ENCODE data around the gene FLCN. TPM values are rescaled to one million over a fixed set of nuclear protein-coding genes. Genes with fewer than 3 reads are reported as not detected.

FLCN gene
- total RNA-seq, 1 experiment from 2014 or later = 22.7 TPM

DNA sequence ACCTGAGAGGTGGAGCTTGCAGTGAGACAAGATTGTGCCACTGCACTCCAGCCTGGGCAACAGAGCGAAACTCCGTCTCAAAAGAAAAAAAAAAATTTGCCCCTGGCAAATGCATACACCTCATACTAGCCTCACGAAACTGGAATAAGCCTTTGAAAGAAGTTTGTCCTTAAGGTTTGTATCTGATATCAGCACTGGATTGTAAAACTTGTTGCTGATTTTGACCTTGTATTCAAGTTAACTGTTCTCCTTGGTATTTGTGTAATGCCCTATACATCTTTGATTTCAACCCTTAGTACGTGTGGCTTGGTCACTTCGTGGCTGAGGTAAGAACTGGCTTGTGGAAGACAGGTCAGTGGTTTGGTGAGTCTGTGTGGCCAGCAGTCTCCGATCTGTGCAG is 6.2 kb upstream of the FLCN start:
- no peak for DNase-seq
- Histone ChIP-seq H3K9me3 (no peaks in the 10 kb centered on the region), H3K27me3 (no peaks in the 10 kb centered on the region), H3K4me3 (no peak overlapping the region), H3K36me3 (no peaks in the 10 kb centered on the region)

DNA sequence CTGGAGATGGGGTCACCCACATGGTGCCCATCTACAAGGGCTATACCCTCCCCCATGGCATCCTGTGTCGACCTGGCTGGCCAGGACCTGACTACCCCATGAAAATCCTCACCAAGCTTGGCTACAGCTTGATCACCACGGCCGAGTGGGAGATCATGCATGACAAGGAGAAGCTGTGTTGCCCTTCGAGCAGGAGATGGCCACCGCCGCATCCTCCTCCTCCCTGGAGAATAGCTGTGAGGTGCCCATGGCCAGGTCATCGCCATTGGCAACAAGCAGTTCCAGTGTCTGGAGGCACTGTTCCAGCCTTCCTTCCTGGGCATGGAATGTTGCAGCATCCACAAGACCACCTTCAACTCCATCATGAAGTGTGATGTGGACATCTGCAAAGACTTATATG is 5.3 kb upstream of the FLCN start:
- H3K4me3 ChIP-seq = no peak overlapping the region
- H3K36me3 ChIP-seq = no peaks in the 10 kb centered on the region
- H3K27me3 ChIP-seq = no peaks in the 10 kb centered on the region
- no peak for DNase-seq
- no peaks in the 10 kb centered on the region for H3K9me3 ChIP-seq

DNA sequence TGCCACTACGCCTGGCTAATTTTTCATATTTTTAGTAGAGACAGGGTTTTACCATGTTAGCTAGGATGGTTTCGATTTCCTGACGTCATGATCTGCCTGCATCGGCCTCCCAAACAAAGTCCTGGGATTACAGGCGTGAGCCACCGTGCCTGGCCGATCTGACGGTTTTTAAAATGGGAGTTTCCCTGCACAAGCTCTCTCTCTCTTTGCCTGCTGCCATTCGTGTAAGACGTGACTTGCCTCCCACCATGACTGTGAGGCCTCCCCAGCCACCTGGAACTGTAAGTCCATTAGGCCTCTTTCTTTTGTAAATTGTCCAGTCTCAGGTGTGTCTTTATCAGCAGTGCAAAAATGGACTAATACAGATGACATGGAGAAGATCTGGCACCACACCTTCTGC is 4.7 kb upstream of the FLCN start:
- Histone ChIP-seq H3K4me3 (no peak overlapping the region), H3K36me3 (no peaks in the 10 kb centered on the region), H3K27me3 (no peaks in the 10 kb centered on the region), H3K9me3 (no peaks in the 10 kb centered on the region)
- no peak for DNase-seq

DNA sequence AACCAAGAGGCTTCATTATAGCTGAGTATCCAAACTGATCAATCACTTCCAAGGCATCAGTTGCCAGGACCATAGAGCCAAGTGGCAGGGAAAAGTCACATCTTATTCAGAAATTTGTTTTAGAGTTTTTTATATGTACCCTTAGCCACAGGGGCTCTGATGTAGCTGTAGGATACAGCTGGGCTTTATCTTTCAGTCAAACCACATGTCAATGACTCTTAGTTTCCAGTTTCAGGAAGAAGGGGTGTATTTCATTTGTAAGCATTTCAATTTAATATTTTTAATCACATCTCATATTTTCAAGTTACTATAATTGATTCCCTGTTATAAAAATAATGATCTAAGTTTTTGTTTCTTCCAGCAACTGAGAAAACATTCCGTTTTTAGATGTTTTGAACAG is 2.9 kb upstream of the FLCN start:
- Histone ChIP-seq H3K27me3 (no peaks in the 10 kb centered on the region), H3K4me3 (no peak overlapping the region), H3K36me3 (no peaks in the 10 kb centered on the region), H3K9me3 (no peaks in the 10 kb centered on the region)
- DNase-seq = no peak

DNA sequence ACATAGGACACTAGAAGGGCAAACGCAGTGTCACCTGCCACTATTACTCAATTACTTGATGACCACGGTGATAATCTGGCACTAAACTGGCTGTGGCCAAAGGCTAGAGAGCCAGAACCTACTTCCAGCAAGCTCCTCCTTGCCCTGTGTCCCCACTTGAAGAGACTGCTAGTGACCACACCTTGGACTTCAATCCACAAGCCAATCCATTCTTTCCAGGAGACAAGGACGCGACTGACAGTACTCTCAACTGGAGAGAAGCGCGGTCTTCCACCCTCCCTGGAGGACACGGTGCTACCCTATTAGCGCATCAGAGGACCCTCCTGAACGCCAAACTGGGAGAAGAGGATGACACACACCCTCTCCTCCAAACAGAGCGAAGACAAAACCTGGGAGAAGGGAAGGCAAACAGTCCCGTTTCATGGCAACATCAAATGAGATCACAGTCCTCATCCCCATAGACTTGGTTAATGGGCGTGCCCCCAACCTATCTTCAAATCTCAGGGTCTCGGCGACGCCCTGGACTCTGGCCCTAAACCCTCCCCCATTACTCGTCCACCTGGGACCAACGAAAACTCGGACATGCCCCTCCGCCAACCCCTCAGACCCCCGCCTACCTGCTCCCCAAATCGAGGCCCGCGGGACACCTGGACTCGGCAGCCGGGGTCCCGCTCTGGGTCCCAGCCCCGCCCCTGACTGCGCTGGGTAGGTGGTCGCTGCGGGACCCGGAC is 508 bp downstream of the FLCN start:
- Histone ChIP-seq H3K36me3 (no peaks in the 10 kb centered on the region; the same call in none of the 2 replicates), H3K4me3 (peak overlapping the region; percentile 97), H3K9me3 (no peaks in the 10 kb centered on the region), H3K27me3 (no peaks in the 10 kb centered on the region)
- peak; percentile 4 for DNase-seq

DNA sequence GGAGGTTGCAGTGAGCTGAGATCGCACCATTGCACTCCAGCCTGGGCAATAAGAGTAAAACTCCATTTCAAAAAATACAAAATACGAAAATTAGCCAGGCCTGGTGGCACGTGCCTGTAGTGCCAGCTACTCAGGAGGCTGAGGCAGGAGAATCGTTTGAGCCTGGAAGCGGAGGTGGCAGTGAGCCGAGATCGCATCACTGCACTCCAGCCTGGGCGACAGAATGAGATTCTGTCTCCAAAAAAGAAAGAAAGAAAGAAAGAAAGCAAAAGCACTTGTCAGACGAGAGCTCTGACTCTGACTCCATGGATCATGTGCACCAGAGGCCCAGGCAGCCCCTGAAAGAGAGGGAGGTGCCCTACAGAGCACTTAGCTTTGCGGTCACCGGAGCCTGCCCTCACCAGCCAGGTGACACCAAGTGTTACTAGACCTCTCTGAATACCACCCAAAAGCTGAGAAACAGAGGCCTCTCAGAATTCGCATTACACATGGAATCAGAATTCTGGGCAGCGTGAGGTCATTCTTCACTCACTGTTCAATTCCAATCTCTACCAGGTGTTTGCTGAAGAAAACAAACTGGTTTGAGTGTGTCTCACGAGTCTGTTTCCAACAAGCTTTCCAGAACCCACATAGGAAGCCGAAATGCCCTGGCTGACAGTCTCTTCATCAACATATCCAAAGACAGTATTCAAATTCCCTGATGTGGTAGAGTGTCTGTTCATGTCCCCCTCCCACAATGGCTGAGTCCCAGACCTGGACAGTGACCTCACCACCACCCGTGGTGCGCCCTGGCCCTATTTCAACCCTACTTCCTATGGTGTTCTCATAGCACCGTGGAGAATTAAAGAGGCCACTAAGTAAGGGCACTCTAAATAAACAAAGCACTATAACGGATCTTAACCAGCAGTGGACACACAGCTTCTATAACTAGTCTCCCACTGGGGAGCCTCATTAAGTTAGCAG is 1.5 kb downstream of the FLCN start:
- Histone ChIP-seq H3K9me3 (no peaks in the 10 kb centered on the region), H3K27me3 (no peaks in the 10 kb centered on the region), H3K4me3 (peak overlapping the region; percentile 97), H3K36me3 (peaks cover 4% of the 10 kb centered on the region)
- peak; percentile 74 for DNase-seq

DNA sequence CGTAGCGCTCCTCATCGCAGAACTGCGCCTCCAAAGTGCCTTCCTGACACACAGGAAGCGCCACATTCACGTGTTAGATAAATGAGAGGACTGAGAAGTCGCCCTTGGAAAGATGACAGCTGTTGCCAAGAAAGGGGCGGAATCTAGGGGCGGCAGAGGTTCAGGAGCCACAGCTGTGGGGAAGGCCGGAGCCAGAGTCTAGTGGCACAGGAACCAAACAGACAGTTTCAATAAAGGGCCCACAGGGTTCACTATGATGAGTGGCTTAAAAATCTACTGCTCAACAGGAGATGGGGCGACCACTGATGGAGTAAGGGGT is 4.7 kb downstream of the FLCN start:
- H3K4me3 ChIP-seq = no peak overlapping the region
- no peaks in the 10 kb centered on the region for H3K9me3 ChIP-seq
- H3K36me3 ChIP-seq = peaks cover 4% of the 10 kb centered on the region
- DNase-seq = no peak
- no peaks in the 10 kb centered on the region for H3K27me3 ChIP-seq

DNA sequence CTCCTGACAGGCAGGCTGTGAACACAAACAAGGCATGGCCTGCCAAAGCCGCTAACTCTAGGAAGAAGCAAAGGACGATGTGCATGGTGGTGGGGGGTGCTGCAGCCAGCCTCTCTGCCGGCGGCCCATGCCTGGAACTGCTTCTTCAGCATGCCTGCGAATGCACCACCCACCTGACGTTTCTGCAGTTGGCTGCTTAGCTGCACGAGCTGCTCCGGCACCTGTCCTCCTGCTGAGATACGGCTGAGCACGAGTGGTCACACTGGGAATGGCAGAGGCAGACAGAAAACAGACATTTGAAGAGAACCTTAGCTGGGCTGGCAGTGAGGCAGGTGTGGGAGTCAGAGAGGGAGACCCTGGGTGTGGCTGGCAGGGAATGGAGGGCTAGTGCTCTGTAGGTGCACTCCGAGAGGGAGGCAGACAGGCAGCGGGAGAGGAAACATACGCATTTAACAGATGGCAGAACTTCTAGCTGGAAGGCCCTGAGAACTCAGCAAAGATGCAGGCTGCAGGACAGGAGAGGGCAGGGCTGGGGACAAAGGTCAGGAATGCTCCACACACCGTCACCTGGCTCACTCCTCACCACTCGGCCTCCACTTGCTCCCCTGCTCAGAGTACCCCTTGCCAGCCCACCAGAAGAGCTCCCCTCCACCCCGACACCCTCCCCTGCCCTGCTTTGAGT is 5.2 kb downstream of the FLCN start:
- peaks cover 4% of the 10 kb centered on the region for H3K36me3 ChIP-seq
- no peaks in the 10 kb centered on the region for H3K27me3 ChIP-seq
- no peak for DNase-seq

DNA sequence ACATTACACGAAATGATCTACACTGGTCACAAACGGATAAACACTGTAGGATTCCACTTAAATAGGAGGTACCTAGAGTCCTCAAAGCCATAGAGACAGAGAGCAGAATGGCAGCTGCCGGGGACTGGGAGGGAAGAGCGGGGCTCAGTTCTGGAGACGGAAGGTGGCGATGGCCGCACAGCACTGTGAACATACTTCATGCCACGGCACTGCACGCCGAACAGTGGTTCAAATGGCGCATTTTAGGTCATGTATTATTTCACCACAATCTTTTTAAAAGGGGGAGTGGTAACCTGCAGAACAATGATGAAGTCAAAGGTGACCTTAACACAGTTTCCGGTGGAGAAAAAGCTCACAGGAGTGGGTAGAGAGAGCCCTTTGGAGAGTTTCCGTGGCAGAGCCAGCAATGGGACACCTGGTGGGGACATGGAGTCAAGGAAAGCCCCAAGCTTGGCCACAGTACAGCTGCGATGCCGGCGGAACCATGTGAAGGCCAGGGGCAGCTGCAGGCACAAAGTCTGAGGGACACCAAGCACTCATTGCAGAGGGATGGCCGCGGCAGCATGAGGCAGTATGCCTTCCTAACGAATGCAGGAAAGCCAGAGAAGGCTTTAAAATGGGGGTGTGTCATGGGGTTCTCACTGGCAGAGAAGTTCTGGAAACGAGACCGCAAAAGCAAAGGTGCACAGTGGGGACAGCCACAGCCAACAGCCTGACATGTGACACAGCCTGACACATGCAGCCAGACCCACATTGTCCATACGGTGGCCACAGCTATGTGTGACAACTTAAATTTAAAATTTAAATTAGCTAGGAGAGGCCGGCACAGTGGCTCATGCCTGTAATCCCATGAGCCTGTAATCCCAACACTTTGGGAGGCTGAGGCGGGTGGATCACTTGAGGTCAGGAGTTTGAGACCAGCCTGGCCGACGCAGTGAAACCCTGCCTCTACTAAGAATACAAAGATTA is 7.3 kb downstream of the FLCN start:
- no peak for DNase-seq
- H3K9me3 ChIP-seq = no peaks in the 10 kb centered on the region
- no peak overlapping the region for H3K4me3 ChIP-seq
- H3K27me3 ChIP-seq = no peaks in the 10 kb centered on the region
- peaks cover 4% of the 10 kb centered on the region for H3K36me3 ChIP-seq

More for the DNA sequence above, 5.2 kb downstream of the FLCN start:
- no peaks in the 10 kb centered on the region for H3K9me3 ChIP-seq
- no peak overlapping the region for H3K4me3 ChIP-seq

DNA sequence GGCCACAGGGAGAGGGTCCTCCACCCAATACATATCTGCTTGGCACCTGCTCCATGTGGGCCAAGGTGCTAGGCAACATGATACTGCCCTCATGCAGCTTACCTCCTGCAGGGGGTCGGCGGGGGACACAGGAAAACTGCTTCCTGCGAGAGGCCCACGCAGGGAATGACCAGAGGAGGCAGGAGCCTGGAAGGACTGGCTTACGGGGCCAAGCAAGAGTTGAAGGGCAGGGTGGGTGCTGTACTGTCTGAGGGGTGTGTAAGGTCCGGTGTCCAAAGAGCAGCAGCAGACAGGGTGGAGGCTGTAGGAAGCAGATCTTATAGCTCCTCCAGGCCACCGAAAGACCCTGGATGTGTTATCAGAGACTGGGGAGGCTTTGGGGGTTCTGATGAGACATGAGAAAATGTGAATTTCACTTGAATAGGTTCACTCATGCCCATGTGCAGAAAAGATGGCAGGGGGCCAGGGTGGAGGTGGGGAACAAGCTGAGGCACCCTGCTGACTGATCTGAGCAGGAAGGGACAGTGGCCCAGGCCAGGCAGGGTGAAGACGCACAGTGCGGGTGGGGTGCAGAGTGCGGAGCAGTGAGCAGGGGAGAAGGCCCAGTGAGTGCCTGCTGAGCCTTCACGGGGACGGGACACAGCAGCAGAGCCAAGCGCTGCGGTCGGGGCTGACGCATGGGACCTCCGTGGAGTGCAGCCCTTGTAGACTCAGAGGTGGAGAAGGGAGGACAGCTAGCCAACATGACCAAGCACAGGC is 8.3 kb downstream of the FLCN start:
- DNase-seq = no peak
- no peaks in the 10 kb centered on the region for H3K27me3 ChIP-seq
- H3K9me3 ChIP-seq = no peaks in the 10 kb centered on the region
- peaks cover 4% of the 10 kb centered on the region for H3K36me3 ChIP-seq
- H3K4me3 ChIP-seq = no peak overlapping the region

DNA sequence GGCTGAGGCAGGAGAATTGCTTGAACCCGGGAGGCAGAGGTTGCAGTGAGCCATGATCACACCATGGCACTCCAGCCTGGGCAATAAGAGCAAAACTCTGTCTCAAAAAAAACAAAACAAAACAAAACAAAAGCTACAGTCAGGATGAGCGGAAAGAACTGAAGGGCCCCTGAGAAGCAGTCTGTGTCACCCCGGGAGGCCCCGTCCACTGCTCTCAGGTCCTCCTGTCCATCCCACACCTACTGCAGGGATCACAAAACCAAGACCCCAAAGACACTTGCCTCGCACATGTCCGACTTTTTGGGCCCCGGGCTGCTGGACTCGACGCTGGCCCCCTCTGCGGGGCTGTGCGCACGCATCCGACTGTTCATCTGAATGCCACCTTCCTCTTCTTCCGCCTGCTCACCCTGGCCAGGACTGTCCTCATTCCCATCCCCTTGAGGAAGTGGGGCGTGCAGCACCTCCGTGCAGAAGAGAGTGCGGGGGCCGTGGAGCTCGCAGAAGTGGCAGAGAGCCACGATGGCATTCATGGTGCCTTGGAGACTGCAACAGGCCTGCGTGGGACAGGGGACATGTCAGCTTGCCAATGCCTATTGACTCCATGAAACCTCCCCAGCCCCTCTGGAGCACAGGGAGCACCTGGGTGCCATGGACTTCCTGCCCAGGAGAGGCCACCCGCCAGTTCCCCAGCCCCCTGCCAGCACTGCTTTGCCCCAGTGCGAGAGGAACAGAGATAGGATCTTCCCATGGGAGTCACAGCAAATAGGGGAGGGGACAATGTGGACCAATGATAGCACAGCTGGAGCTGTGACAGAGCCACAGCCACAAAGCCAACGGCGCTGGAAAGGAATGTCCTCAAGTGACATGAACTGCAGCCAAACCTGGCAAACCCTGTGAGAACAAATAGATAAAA is 9.1 kb downstream of the FLCN start:
- peaks cover 4% of the 10 kb centered on the region for H3K36me3 ChIP-seq
- no peak for DNase-seq
- no peak overlapping the region for H3K4me3 ChIP-seq
- H3K9me3 ChIP-seq = no peaks in the 10 kb centered on the region
- H3K27me3 ChIP-seq = no peaks in the 10 kb centered on the region

DNA sequence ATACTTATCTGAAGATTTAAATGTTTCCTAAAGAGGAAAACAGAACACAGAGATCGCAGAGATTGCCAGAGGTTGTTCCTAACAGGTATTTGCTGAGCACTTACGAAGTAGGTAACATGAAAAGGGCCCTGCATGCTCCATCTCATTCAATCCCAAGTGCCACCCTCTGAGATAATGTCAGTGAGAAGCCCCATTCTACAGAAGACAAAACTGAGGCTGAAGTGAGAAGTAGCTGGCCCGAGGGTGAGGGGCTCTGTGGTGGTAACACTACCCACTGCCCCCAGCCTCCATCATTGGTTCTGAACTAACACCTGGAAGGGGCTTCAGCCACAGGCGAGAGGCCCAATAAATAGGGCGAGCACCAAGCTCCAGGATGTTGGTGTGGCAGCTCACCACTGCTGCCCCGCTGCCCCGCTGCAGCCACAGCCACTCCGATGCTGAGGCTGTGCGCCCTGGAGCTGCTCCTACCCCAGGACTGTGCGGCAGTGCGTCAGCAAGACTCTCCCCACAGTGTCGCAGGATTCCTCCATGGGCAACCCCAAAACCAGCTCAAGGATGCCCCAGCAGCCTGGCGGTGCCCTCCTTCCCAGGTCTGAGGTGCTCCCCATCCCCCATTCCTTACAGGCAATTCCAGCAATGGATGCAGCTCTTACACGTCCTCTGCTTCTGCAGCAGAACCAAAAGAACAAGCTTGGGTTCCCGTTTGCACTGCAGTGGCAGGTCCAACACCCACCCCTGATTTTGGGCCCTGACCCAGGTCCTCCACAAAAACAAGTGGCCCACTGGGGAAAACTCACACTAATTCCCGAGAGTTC is 10.3 kb downstream of the FLCN start:
- Histone ChIP-seq H3K9me3 (no peaks in the 10 kb centered on the region), H3K36me3 (peaks cover 4% of the 10 kb centered on the region), H3K27me3 (no peaks in the 10 kb centered on the region), H3K4me3 (no peak overlapping the region)
- no peak for DNase-seq

DNA sequence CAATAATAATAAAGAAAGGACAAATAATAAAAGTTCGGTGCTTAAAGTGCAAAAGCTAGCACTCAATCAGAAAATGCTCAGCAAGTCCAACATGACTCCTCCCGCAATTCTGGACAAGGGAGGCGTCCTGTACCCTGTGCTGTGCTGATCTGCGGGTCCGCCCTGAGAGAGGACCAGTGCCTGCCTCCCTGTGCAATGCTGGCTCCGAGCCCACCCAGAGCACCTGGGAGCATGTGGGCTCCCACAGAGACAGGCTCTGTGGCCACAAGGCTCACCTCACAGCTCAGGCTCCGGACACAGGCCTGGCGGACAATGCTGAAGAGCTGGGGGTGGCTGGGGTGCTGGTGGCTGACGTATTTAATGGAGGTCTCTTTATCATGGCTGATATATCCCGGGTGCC is 11.1 kb downstream of the FLCN start:
- no peaks in the 10 kb centered on the region for H3K27me3 ChIP-seq
- no peak overlapping the region for H3K4me3 ChIP-seq
- H3K36me3 ChIP-seq = peaks cover under 1% of the 10 kb centered on the region; the same call in 1 of the 2 replicates
- no peak for DNase-seq
- no peaks in the 10 kb centered on the region for H3K9me3 ChIP-seq

DNA sequence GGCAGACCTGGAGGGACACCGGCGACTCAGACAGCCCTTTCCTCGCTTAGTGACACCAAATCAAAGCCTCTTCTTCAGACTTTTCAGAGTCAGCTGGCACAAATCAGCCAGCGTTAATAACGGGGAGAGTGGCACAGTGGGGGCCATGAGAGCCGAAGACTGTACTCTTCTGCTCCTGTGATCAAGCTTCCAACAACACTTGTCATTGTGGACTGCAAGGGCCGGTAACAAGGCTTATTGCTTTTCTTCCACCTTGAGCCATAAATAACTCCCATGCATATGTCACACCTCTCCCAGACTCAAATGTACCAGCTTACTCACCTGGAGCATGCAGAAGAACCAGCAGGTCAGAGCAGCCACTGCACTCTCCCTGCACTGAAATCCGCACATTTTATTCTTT is 12.8 kb downstream of the FLCN start:
- H3K27me3 ChIP-seq = no peaks in the 10 kb centered on the region
- no peak for DNase-seq
- H3K9me3 ChIP-seq = no peaks in the 10 kb centered on the region
- H3K36me3 ChIP-seq = no peaks in the 10 kb centered on the region; the same call in 1 of the 2 replicates
- H3K4me3 ChIP-seq = no peak overlapping the region

All from MG63 (cell line).